ENCODE results near the gene HNRNPAB.
"Not testable (repeated sequence)": the region's sequence is repeated elsewhere in the genome, so short reads cannot be mapped to it uniquely, and the experiment has no call there.

Gene HNRNPAB

GRCh38 chr5:178213003-178213461 lies 8.7 kb downstream of the HNRNPAB start:
- no peak for DNase-seq

GRCh38 chr5:178213748-178214151 lies 9.4 kb downstream of the HNRNPAB start:
- no peak for DNase-seq

DNA sequence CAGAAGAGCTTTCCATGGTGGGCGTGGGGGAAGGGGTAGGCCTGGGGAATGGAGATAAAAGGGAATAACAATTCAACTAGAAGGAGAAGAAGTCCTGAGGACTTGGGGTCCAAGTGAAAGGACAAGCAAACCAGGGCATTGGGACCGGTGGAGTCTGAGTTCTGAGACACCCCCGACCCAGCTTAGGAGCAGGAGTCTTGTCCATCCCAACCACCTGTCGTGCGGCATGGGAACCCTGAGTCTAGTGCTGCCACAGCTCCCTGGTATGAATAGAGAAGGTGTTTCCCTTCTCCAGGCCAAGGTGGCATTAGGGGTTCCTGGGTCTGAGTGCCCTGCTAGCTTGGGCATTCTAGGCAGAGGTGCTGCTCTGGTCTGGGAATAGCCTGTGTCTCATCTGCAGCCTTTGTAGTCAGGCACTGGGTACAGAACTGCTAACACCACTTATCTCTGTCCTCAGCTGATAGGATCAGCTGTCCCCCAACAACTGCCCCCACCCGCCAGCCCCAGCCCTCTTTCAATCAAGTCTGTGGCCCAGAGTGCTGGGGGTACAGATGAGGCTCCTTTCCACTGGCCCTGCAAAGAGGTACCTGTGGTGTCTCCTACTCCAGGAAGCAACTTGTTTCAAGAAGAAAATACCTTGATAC lies 9.9 kb downstream of the HNRNPAB start:
- no peak for DNase-seq

- DNase-seq = no peak
Measured at GRCh38 chr5:178215280-178216002, 11.1 kb downstream of the HNRNPAB start.

GRCh38 chr5:178216088-178216534 lies 11.8 kb downstream of the HNRNPAB start:
- DNase-seq = no peak

DNA sequence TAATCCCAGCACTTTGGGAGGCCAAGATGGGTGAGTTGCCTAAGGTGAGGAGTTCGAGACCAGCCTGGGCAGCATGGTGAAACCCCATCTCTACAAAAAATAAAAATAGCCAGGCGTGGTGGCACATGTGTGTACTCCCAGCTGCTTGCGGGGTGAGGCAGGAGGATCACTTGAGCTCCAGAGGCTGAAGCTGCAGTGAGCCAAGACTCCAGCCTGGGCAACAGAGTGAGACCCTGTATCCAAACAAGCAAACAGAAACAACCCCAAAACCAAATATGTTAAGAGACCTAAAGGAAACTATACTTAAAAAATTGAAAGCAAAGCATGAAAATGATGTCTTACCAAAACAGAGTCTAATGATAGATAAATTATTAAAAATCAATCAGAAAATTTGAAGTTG lies 12.4 kb downstream of the HNRNPAB start:
- no peak for DNase-seq

DNA sequence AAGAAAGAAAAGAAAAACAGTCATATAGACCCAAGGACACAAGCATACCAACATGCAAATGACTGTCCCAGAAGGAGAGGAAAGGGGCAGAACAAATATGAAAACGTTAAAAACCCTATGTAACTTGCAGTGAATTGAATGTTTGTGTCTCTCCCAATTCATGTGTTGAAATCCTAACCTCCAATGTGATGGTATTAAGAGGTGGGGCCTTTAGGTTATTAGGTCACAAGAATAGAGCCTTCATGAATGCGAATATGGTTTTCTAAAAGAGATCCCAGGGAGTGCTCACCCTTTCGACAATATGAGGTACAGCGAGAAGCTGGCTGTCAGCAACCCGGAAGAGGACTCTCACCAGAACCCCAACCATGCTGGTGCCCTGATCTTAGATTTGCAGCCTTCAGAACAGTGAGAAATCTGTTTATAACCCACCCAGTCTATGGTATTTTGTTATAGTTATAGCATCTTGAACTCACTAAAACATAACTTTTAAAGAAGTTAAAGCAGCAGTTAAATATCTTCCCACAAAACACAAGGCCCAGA lies 14.0 kb downstream of the HNRNPAB start:
- no peak for DNase-seq

DNA sequence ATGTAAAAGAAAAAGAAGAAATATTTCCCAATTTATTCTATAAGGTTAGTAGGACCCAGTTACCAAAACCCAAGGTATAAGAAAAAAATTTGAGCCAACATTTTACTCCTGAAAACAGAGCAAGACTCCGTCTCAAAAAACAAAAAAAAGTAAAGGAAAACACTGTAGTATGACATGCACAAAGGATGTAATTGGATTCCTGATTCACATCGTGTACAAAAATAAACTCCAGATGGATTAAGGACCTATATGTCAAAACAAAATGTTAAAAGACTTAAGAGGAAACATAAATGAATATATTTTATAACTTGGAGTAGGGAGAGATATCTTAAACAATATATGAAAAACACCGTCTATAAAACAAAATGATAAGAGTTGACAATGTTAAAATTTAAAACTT lies 14.5 kb downstream of the HNRNPAB start:
- DNase-seq = no peak

DNA sequence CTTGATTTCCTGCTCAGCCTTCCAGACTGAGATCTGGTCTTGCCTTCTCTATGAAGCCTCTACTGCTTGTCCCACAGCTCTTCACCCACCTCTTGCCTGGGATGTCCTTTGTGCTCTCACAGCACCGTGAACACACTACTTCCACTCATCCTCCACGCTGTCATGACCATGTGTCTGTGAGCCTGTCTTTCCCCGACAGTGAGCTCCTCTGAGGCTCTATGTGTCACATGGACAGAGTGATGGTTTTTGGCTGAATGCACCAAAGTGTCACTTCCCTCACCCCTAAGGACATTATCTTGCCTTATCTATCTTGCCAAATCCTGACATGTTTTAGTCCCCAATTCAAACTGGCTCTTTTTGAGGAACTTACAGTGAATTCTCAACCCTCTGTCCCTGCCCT lies 16.9 kb downstream of the HNRNPAB start:
- no peak for DNase-seq

GRCh38 chr5:178221853-178222252 lies 17.5 kb downstream of the HNRNPAB start:
- no peak for DNase-seq

- no peak for DNase-seq
Measured at GRCh38 chr5:178222292-178222691, 18.0 kb downstream of the HNRNPAB start.

DNA sequence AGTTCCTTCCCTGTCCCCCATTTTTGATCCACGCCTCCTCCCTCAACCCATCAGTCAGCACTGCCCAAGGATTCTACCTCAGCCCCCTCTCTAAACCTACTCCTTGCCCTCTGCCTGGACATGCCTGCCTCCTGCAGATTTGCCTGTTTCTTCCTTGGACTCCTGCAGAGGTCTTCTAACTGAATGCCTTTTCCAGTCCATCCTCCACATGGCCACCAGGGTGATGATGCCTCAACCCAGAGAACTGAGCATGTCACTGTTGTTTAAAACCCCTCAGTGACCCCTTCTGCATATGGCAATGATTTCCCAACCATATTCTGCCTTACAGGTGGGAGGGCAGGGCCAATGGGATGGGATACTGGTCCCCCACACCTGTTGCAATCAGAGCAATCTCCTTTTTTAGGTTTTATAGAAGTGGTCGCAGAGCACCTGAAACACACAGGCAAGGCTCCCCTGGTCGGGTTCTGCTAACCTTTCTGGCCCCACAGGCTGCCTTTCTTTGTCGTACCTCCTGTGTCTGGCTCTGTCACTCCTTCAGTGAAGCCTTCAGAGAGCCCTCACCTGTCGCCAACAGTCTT lies 19.0 kb downstream of the HNRNPAB start:
- no peak for DNase-seq

- DNase-seq = no peak
Measured at GRCh38 chr5:178223828-178224335, 19.5 kb downstream of the HNRNPAB start.

- no peak for DNase-seq
Measured at GRCh38 chr5:178224403-178224802, 20.1 kb downstream of the HNRNPAB start.

GRCh38 chr5:178225174-178225573 lies 20.8 kb downstream of the HNRNPAB start:
- DNase-seq = no peak

- no peak for DNase-seq
Measured at GRCh38 chr5:178227138-178227659, 22.9 kb downstream of the HNRNPAB start.

GRCh38 chr5:178227929-178228328 lies 23.6 kb downstream of the HNRNPAB start:
- no peak for DNase-seq

DNA sequence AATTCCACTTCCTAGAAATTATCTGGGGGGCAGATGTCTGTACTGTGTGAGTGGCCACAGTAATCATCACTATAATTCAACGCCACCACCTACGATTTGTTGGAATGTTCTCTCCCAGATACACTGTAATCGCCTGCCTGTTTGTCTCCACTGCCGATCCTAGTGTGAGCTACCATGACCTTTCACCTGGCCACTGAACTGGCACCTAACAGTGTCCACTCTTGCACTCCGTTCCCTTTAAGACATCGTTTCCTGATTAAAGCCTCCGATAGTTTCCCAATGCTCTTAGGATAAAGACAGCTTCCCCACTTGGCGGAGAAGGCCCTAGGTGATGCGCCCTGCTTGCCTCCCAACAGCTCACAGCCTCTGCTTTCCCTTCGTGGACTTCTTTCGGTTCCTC lies 24.3 kb downstream of the HNRNPAB start:
- no peak for DNase-seq

GRCh38 chr5:178229111-178229510 lies 24.8 kb downstream of the HNRNPAB start:
- not testable (repeated sequence) for DNase-seq

GRCh38 chr5:178229861-178230260 lies 25.5 kb downstream of the HNRNPAB start:
- DNase-seq = no peak

DNA sequence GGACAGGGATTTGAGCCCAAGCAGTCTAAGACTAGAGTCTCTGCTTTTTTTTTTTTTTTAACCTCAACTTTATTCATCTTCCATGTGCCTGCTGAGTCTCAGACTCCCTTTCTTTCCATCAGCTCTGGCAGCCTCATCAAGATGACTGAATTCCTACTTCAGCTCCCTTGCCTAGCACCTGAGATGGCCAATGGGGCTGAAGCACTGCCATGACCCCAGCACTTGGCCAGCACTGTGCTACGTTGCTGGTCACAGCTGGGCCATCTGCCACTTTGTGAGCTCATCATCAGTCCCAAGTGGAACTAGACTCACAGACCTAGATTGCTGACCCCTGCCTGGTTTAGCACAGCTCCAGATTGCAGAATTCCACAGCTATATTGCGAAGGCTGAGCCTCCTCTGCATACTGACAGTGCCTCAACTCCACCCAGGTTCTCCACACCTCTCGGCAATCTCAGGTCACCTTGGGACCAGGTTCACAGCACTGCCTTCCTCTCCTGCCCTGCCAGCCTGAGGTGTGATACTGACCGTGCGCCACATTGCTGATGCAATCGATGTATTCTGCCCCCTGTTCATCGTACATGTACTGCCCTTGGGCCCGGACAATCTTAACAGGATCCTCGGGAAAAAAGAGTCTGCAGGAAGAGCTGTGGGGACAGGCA lies 26.7 kb downstream of the HNRNPAB start:
- no peak for DNase-seq

DNA sequence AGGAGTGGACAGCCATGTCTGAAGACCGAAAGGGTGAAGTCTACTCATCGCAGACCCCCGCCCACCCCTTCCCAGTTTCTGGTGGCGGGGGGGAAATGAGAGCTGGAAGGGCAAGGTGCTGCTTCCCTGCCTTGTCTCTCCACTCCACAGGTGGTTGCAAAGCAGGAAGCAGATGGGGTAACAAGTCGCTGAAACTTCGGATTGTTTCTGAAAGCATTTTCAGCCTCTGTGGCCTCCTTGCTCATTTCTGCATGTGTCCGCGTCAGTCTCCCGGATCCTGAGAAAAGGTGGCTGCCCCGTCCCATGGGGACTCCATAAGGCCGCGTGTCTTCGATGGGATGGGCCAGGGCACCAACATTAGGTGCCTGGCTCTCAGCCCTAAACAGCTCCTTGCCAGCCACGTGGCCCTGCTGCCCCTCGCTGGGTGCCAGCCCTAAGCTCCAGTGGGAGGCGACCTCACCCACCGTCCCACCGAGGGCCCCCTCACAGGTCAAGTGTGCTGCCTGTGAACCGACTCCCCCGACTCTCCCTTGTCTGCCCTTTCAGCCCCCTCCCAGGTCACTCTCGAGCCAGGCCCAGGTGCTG lies 27.3 kb downstream of the HNRNPAB start:
- DNase-seq = peak; percentile 41

Data from stimulated activated CD4-positive, alpha-beta T cell treated with anti-CD3 and anti-CD28 coated beads, Interleukin-15, amount 100 ng/mL, for 24 hours (primary cell).